Natural killer cell (primary cell): ENCODE data around the gene DCDC2C. TPM values are rescaled to one million over a fixed set of nuclear protein-coding genes. Genes with fewer than 3 reads are reported as not detected.

ENCODE experiments used
- ATAC-seq, 3 donors: fragments of 150-1000 bp in 2 of 3; fragments of 200-7000 bp in 1 of 3; cut with Tn5 transposase; 1 replicate in 1 of 3; 2 replicates in 2 of 3; pipeline ENCODE4 v1.10.0; 2021; ENCODE audit warnings: mild to moderate bottlenecking in 2 of 3, moderate library complexity in 2 of 3
- DNase-seq, 2 donors: peaks; one replicate each; pipeline versions ENCODE4 v3.0.0 to v3.0.0-alpha.2; 2013 to 2021; ENCODE audit warnings: mixed read lengths in 1 of 2
- H3K27ac ChIP-seq: one replicate; pipeline ENCODE4 v1.5.1; 2013; ENCODE audit warnings: mild to moderate bottlenecking, low read length
- H3K27me3 ChIP-seq: one replicate; pipeline ENCODE4 v1.6.1; 2013; ENCODE audit warnings: low read length; ENCODE audit not compliant: control insufficient read depth, insufficient read depth
- H3K36me3 ChIP-seq: one replicate; pipeline ENCODE4 v1.6.1; 2013; ENCODE audit warnings: low read length; ENCODE audit not compliant: control insufficient read depth, insufficient read depth
- H3K4me1 ChIP-seq: one replicate; pipeline ENCODE4 v1.6.1; 2013; ENCODE audit warnings: low read length; ENCODE audit not compliant: control insufficient read depth, insufficient read depth
- H3K4me3 ChIP-seq: one replicate; pipeline ENCODE4 v1.5.1; 2013; ENCODE audit warnings: low read length
- H3K9me3 ChIP-seq: one replicate; pipeline ENCODE4 v1.6.1; 2013; ENCODE audit warnings: low read length; ENCODE audit not compliant: control insufficient read depth, insufficient read depth
- H3K27ac Mint-ChIP-seq, 2 donors: one replicate each; pipeline ENCODE4 v1.8.0; 2022; ENCODE audit warnings: mild to moderate bottlenecking in 2 of 2, mixed read lengths in 2 of 2, moderate library complexity in 1 of 2
- H3K27me3 Mint-ChIP-seq, 2 donors: one replicate each; pipeline ENCODE4 v1.8.0; 2022; ENCODE audit warnings: low read depth in 2 of 2, mixed read lengths in 2 of 2
- H3K36me3 Mint-ChIP-seq: one replicate; pipeline ENCODE4 v1.8.0; 2022; ENCODE audit warnings: mixed read lengths
- H3K4me1 Mint-ChIP-seq, 2 donors: one replicate each; pipeline ENCODE4 v1.8.0; 2022; ENCODE audit warnings: mixed read lengths in 2 of 2
- H3K4me3 Mint-ChIP-seq: one replicate; pipeline ENCODE4 v1.8.0; 2022; ENCODE audit warnings: mild to moderate bottlenecking, moderate library complexity, mixed read lengths
- H3K9me3 Mint-ChIP-seq, 2 donors: one replicate each; pipeline ENCODE4 v1.8.0; 2022; ENCODE audit warnings: mixed read lengths in 2 of 2
- CTCF ChIP-seq: fragments of 200-600 bp; IDR thresholded peaks from one replicate; pipeline ENCODE4 v1.8.0; 2022; ENCODE audit warnings: antibody characterized with exemption
- WGBS: methylation state at CpG from one replicate; pipeline ENCODE4 v1.1.7; 2013; ENCODE audit warnings: missing lambda C conversion rate; ENCODE audit not compliant: insufficient coverage; 5-methylcytosine and 5-hydroxymethylcytosine counted together
- intact Hi-C: fragments of 100-400 bp; cut with micrococcal nuclease; formaldehyde crosslinking; loops from one replicate; pipeline ENCODE4 v1.14.2; 2022
- total RNA-seq, 4 donors: library from RNA; stranded (reverse); fragments of 120-200 nt in 1 of 4; gene quantifications; one replicate each; pipeline versions ENCODE4 v1.2.3 to v1.2.4, GENCODE V29; 2013 to 2022

DCDC2C gene
- total RNA-seq, 3 donors from 2014 or later (not counting 1 experiment from before 2014, with no cell fraction given), result not detected

- H3K27me3 ChIP-seq, result no peaks in the 10 kb centered on the region
- no peak overlapping the region for H3K27ac ChIP-seq
- no peaks in the 10 kb centered on the region for H3K4me1 ChIP-seq
- H3K4me3 ChIP-seq, result no peak overlapping the region
- intact Hi-C loops, result no loop called here
- Mint-ChIP-seq H3K27ac (no peak overlapping the region), H3K4me1 (no peaks in the 10 kb centered on the region), H3K4me3 (no peak overlapping the region), H3K9me3 (no peaks in the 10 kb centered on the region), H3K27me3 (peaks cover 0 to 3% of the 10 kb centered on the region in 2 donors), H3K36me3 (no peaks in the 10 kb centered on the region)
- H3K9me3 ChIP-seq, result no peaks in the 10 kb centered on the region
- no peak for ATAC-seq
- no peak for DNase-seq
- TF ChIP-seq CTCF, result no peak
- no peaks in the 10 kb centered on the region for H3K36me3 ChIP-seq
- 89% methylated on average over 8 of the region's 8 CpGs for WGBS
Observed at GRCh38 chr2:3730646-3731045, 27.3 kb downstream of the DCDC2C start.

- intact Hi-C loops, result no loop called here
- H3K9me3 Mint-ChIP-seq, result no peaks in the 10 kb centered on the region
- peaks cover 0 to 9% of the 10 kb centered on the region in 2 donors for H3K27me3 Mint-ChIP-seq
- ATAC-seq (no peak), DNase-seq (no peak)
- Histone ChIP-seq H3K4me3 (no peak overlapping the region), H3K4me1 (no peaks in the 10 kb centered on the region), H3K27me3 (no peaks in the 10 kb centered on the region), H3K36me3 (no peaks in the 10 kb centered on the region), H3K27ac (no peak overlapping the region), H3K9me3 (no peaks in the 10 kb centered on the region)
- no peaks in the 10 kb centered on the region for H3K4me1 Mint-ChIP-seq
- WGBS, result 93% methylated on average over 7 of the region's 7 CpGs
- H3K4me3 Mint-ChIP-seq, result no peak overlapping the region
- H3K36me3 Mint-ChIP-seq, result no peaks in the 10 kb centered on the region
- H3K27ac Mint-ChIP-seq, result no peak overlapping the region
- no peak for TF ChIP-seq CTCF
Observed at GRCh38 chr2:3731829-3732228, 28.5 kb downstream of the DCDC2C start.

- H3K4me1 Mint-ChIP-seq, result no peaks in the 10 kb centered on the region
- H3K4me3 Mint-ChIP-seq, result no peak overlapping the region
- Histone ChIP-seq H3K36me3 (no peaks in the 10 kb centered on the region), H3K27me3 (no peaks in the 10 kb centered on the region), H3K4me3 (no peak overlapping the region), H3K27ac (no peak overlapping the region), H3K9me3 (no peaks in the 10 kb centered on the region), H3K4me1 (no peaks in the 10 kb centered on the region)
- 81% methylated on average over 7 of the region's 7 CpGs for WGBS
- intact Hi-C loops, result no loop called here
- DNase-seq (no peak), ATAC-seq (no peak)
- no peak overlapping the region for H3K27ac Mint-ChIP-seq
- no peak for TF ChIP-seq CTCF
- H3K9me3 Mint-ChIP-seq, result no peaks in the 10 kb centered on the region
- no peaks in the 10 kb centered on the region for H3K36me3 Mint-ChIP-seq
- peaks cover 7 to 9% of the 10 kb centered on the region in 2 donors for H3K27me3 Mint-ChIP-seq
Observed at GRCh38 chr2:3736112-3736511, 32.7 kb downstream of the DCDC2C start.

- no peak overlapping the region for H3K27ac ChIP-seq
- Mint-ChIP-seq H3K4me1 (no peaks in the 10 kb centered on the region), H3K27ac (no peak overlapping the region), H3K27me3 (peaks cover 7 to 9% of the 10 kb centered on the region in 2 donors), H3K9me3 (no peaks in the 10 kb centered on the region), H3K4me3 (no peak overlapping the region), H3K36me3 (no peaks in the 10 kb centered on the region)
- H3K27me3 ChIP-seq, result no peaks in the 10 kb centered on the region
- no peak for ATAC-seq
- TF ChIP-seq CTCF, result no peak
- WGBS, result 76% methylated on average over 8 of the region's 9 CpGs
- H3K4me3 ChIP-seq, result no peak overlapping the region
- DNase-seq, result no peak
- intact Hi-C loops, result no loop called here
- no peaks in the 10 kb centered on the region for H3K4me1 ChIP-seq
- no peaks in the 10 kb centered on the region for H3K9me3 ChIP-seq
- H3K36me3 ChIP-seq, result no peaks in the 10 kb centered on the region
Observed at GRCh38 chr2:3737128-3737527, 33.8 kb downstream of the DCDC2C start.
